HCT116 (cell line): Measurements from ENCODE around the gene CLCN5. TPM values are rescaled to one million over a fixed set of nuclear protein-coding genes. Genes with fewer than 3 reads are reported as not detected.

Experiments
- ATAC-seq: fragments of 200-7000 bp; cut with Tn5 transposase; 2 replicates; pipeline ENCODE4 v1.9.1; 2020; ENCODE audit warnings: mild to moderate bottlenecking, moderate library complexity
- BruUV-seq: library from RNA; stranded (reverse); fragments of 400-500 nt; replicated peaks from 2 replicates; lab custom pipeline; 2021; lab: Mats Ljungman, UMichigan
- CTCF ChIA-PET: fragments of 300-600 bp; sonication (Branson Sonifier 250); formaldehyde crosslinking; loops from one replicate; lab custom pipeline; 2021; ENCODE audit warnings: antibody characterized with exemption; lab: Charles Lee
- POLR2A ChIA-PET: fragments of 300-600, 350-600 bp; sonication (Branson Sonifier 250); formaldehyde crosslinking; loops from one replicate; lab custom pipeline; 2021; ENCODE audit warnings: antibody characterized with exemption; lab: Charles Lee
- RAD21 ChIA-PET, 2 experiments: fragments of 300-600 bp; sonication (Branson Sonifier 250); formaldehyde crosslinking; loops; one replicate each; lab custom pipeline; 2023; ENCODE audit warnings: low total read pairs in 2 of 2; ENCODE audit not compliant: uncharacterized antibody in 2 of 2, unreplicated experiment in 2 of 2, low non-redundant PET in 1 of 2; lab: Charles Lee
- DNase-seq: peaks from one replicate; pipeline ENCODE4 v3.0.0-alpha.2; 2010; ENCODE audit warnings: low read depth, low spot score
- H2AFZ ChIP-seq: fragments of 200-600 bp; shearing (Covaris generic), sonication (generic); 2 replicates; pipeline ENCODE4 v1.6.1; 2017; ENCODE audit warnings: low read depth, mixed run types, mixed read lengths, antibody characterized with exemption, low read length; ENCODE audit not compliant: poor library complexity, severe bottlenecking
- H3K27ac ChIP-seq: 2 replicates; pipeline ENCODE4 v1.5.1; 2012; ENCODE audit warnings: low read depth, low read length
- H3K27me3 ChIP-seq: fragments of 200-600 bp; sonication (generic); 2 replicates; pipeline ENCODE4 v1.6.1; 2016; ENCODE audit warnings: mixed run types, low read length, mixed read lengths; ENCODE audit not compliant: insufficient read depth
- H3K36me3 ChIP-seq, 2 experiments: fragments of 200-500 bp in 1 of 2; fragments of 200-600 bp in 1 of 2; sonication (Bioruptor generic) in 1 of 2; sonication (generic) in 1 of 2; 2 replicates each; pipeline versions ENCODE4 v1.5.1 to v1.6.1; 2014 to 2016; ENCODE audit warnings: low read length in 2 of 2, inconsistent platforms in 1 of 2, mixed read lengths in 1 of 2, mixed run types in 1 of 2; ENCODE audit not compliant: insufficient read depth in 2 of 2, control insufficient read depth in 1 of 2
- H3K4me1 ChIP-seq, 2 experiments: fragments of 200-600 bp in 1 of 2; sonication (generic) in 1 of 2; 2 replicates each; pipeline versions ENCODE4 v1.5.1 to v1.6.1; 2012 to 2017; ENCODE audit warnings: low read length in 2 of 2, inconsistent platforms in 1 of 2, mild to moderate bottlenecking in 1 of 2, mixed read lengths in 1 of 2, mixed run types in 1 of 2, moderate library complexity in 1 of 2; ENCODE audit not compliant: insufficient read depth in 2 of 2, control insufficient read depth in 1 of 2
- H3K4me2 ChIP-seq: fragments of 200-600 bp; sonication (generic); 2 replicates; pipeline ENCODE4 v1.6.1; 2017; ENCODE audit warnings: mixed run types, low read length, mixed read lengths
- H3K4me3 ChIP-seq, 2 experiments: fragments of 200-600 bp in 1 of 2; sonication (generic) in 1 of 2; replicated peaks in 1 of 2; 2 replicates each; pipeline ENCODE4 v1.5.1; 2011 to 2016; ENCODE audit warnings: low read length in 2 of 2, control low read depth in 1 of 2, low read depth in 1 of 2, mild to moderate bottlenecking in 1 of 2, mixed read lengths in 1 of 2, mixed run types in 1 of 2
- H3K79me2 ChIP-seq: fragments of 200-600 bp; sonication (generic); 2 replicates; pipeline ENCODE4 v1.6.1; 2017; ENCODE audit warnings: mild to moderate bottlenecking, mixed run types, low read length, moderate library complexity, mixed read lengths; ENCODE audit not compliant: insufficient read depth
- H3K9ac ChIP-seq: fragments of 200-600 bp; sonication (generic); 2 replicates; pipeline ENCODE4 v1.6.1; 2016; ENCODE audit warnings: low read length, mixed read lengths
- H3K9me2 ChIP-seq: fragments of 200-600 bp; sonication (generic), shearing (Covaris generic); 2 replicates; pipeline ENCODE4 v1.6.1; 2017; ENCODE audit warnings: mixed run types, mild to moderate bottlenecking, moderate library complexity; ENCODE audit not compliant: insufficient read depth
- H3K9me3 ChIP-seq, 2 experiments: fragments of 200-500 bp in 1 of 2; fragments of 200-600 bp in 1 of 2; sonication (Bioruptor generic) in 1 of 2; sonication (generic) in 1 of 2; 2 replicates each; pipeline ENCODE4 v1.6.1; 2014 to 2017; ENCODE audit warnings: low read length in 2 of 2, mixed read lengths in 2 of 2, inconsistent platforms in 1 of 2, low read depth in 1 of 2, mild to moderate bottlenecking in 1 of 2, mixed run types in 1 of 2, moderate library complexity in 1 of 2; ENCODE audit not compliant: control insufficient read depth in 1 of 2, insufficient read depth in 1 of 2
- H4K20me1 ChIP-seq: fragments of 200-600 bp; sonication (generic), shearing (Covaris generic); 2 replicates; pipeline ENCODE4 v1.6.1; 2017; ENCODE audit warnings: mixed run types, mild to moderate bottlenecking, moderate library complexity; ENCODE audit not compliant: insufficient read depth
- CBX3 ChIP-seq: IDR thresholded peaks from 2 replicates; pipeline ENCODE4 v1.6.1; 2012; ENCODE audit warnings: low read depth
- CTCF ChIP-seq, 3 experiments: fragments of 200-600 bp in 1 of 3; sonication (generic) in 1 of 3; IDR thresholded peaks in 2 of 3; conservative IDR thresholded peaks in 1 of 3; 2 replicates each; pipeline ENCODE4 v1.5.1; 2012 to 2017; ENCODE audit warnings: low read depth in 2 of 3, low read length in 2 of 3, antibody characterized with exemption in 1 of 3, borderline replicate concordance in 1 of 3, control low read depth in 1 of 3, mild to moderate bottlenecking in 1 of 3, mixed read lengths in 1 of 3, mixed run types in 1 of 3, moderate library complexity in 1 of 3; ENCODE audit not compliant: insufficient read depth in 1 of 3
- EGR1 ChIP-seq: IDR thresholded peaks from 2 replicates; pipeline ENCODE4 v1.6.1; 2012; ENCODE audit warnings: low read depth
- EZH2 ChIP-seq: fragments of 200-600 bp; sonication (generic); IDR thresholded peaks from 2 replicates; pipeline ENCODE4 v1.6.1; 2017; ENCODE audit warnings: antibody characterized with exemption, mixed run types
- EZH2phosphoT487 ChIP-seq: fragments of 200-600 bp; IDR thresholded peaks from 2 replicates; pipeline ENCODE4 v1.6.1; 2018; ENCODE audit warnings: antibody characterized with exemption, borderline replicate concordance
- FOSL1 ChIP-seq: IDR thresholded peaks from 2 replicates; pipeline ENCODE4 v1.6.1; 2012; ENCODE audit warnings: low read depth
- MAX ChIP-seq: IDR thresholded peaks from 2 replicates; pipeline ENCODE4 v1.6.1; 2012
- POLR2AphosphoS5 ChIP-seq: IDR thresholded peaks from 2 replicates; pipeline ENCODE4 v1.6.1; 2011; ENCODE audit warnings: mild to moderate bottlenecking, low read depth, low read length, moderate library complexity
- SIN3A ChIP-seq: IDR thresholded peaks from 2 replicates; pipeline ENCODE4 v1.6.1; 2012; ENCODE audit warnings: low read depth
- SP1 ChIP-seq: IDR thresholded peaks from 2 replicates; pipeline ENCODE4 v1.6.1; 2012; ENCODE audit warnings: low read depth
- SRF ChIP-seq: IDR thresholded peaks from 2 replicates; pipeline ENCODE4 v1.6.1; 2012; ENCODE audit warnings: low read depth
- TCF7L2 ChIP-seq: IDR thresholded peaks from 2 replicates; pipeline ENCODE4 v1.7.0; 2011; ENCODE audit warnings: borderline replicate concordance, inconsistent platforms; ENCODE audit not compliant: insufficient read depth, insufficient read length; ENCODE audit errors: extremely low read depth
- intact Hi-C: fragments of 100-400 bp; cut with micrococcal nuclease; formaldehyde crosslinking; loops from 2 replicates; pipeline ENCODE4 v1.10.0; 2022
- total RNA-seq: library from RNA; stranded (reverse); gene quantifications from one replicate; pipeline ENCODE4 v1.2.1, GENCODE V29; 2021; ENCODE audit not compliant: unreplicated experiment
- TF ChIP-seq, protein P1 (sequence below): IDR thresholded peaks from 2 replicates; pipeline ENCODE4 v1.6.1; 2012; ENCODE audit warnings: low read depth
- TF ChIP-seq, protein P2 (sequence below): IDR thresholded peaks from 2 replicates; pipeline ENCODE4 v1.6.1; 2011; ENCODE audit warnings: mild to moderate bottlenecking, low read length, moderate library complexity; ENCODE audit not compliant: insufficient replicate concordance; ENCODE audit errors: extremely low read depth

The CLCN5 gene
- total RNA-seq, 1 experiment from 2014 or later, result 6.1 TPM

GRCh38 chrX:50098749-50099148 lies 176.4 kb downstream of the CLCN5 start:
- Histone ChIP-seq H3K4me3 (no peak overlapping the region), H3K9ac (no peak overlapping the region), H3K4me1 (no peaks in the 10 kb centered on the region), H3K27me3 (no peaks in the 10 kb centered on the region), H3K9me3 (no peaks in the 10 kb centered on the region), H2AFZ (no peak overlapping the region), H3K27ac (no peak overlapping the region), H3K79me2 (no peaks in the 10 kb centered on the region), H3K4me2 (no peak overlapping the region), H4K20me1 (no peaks in the 10 kb centered on the region), H3K36me3 (no peaks in the 10 kb centered on the region), H3K9me2 (no peaks in the 10 kb centered on the region)
- ChIA-PET CTCF (interaction anchor here (0.9 kb wide), 1 partner anchor 482 kb away, joined by 4 read pairs; no protein-coding TSS in a partner anchor), RAD21 (no interaction called here), POLR2A (no interaction called here)
- no TSS peak for BruUV-seq
- no peak for TF ChIP-seq CBX3
- TF ChIP-seq, protein P1, sequence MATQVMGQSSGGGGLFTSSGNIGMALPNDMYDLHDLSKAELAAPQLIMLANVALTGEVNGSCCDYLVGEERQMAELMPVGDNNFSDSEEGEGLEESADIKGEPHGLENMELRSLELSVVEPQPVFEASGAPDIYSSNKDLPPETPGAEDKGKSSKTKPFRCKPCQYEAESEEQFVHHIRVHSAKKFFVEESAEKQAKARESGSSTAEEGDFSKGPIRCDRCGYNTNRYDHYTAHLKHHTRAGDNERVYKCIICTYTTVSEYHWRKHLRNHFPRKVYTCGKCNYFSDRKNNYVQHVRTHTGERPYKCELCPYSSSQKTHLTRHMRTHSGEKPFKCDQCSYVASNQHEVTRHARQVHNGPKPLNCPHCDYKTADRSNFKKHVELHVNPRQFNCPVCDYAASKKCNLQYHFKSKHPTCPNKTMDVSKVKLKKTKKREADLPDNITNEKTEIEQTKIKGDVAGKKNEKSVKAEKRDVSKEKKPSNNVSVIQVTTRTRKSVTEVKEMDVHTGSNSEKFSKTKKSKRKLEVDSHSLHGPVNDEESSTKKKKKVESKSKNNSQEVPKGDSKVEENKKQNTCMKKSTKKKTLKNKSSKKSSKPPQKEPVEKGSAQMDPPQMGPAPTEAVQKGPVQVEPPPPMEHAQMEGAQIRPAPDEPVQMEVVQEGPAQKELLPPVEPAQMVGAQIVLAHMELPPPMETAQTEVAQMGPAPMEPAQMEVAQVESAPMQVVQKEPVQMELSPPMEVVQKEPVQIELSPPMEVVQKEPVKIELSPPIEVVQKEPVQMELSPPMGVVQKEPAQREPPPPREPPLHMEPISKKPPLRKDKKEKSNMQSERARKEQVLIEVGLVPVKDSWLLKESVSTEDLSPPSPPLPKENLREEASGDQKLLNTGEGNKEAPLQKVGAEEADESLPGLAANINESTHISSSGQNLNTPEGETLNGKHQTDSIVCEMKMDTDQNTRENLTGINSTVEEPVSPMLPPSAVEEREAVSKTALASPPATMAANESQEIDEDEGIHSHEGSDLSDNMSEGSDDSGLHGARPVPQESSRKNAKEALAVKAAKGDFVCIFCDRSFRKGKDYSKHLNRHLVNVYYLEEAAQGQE, result no peak
- TF ChIP-seq SRF, result no peak
- no peak for TF ChIP-seq POLR2AphosphoS5
- no peak for TF ChIP-seq EGR1
- no peak for TF ChIP-seq CTCF (IDR thresholded peaks at IDR 0.05 in 2 of 3, conservative IDR thresholded peaks at IDR 0.05 in 1 of 3; ENCODE audit: borderline replicate concordance in 1 of 3, insufficient read depth in 1 of 3, low read depth in 2 of 3, low read length in 2 of 3)
- TF ChIP-seq, protein P2, sequence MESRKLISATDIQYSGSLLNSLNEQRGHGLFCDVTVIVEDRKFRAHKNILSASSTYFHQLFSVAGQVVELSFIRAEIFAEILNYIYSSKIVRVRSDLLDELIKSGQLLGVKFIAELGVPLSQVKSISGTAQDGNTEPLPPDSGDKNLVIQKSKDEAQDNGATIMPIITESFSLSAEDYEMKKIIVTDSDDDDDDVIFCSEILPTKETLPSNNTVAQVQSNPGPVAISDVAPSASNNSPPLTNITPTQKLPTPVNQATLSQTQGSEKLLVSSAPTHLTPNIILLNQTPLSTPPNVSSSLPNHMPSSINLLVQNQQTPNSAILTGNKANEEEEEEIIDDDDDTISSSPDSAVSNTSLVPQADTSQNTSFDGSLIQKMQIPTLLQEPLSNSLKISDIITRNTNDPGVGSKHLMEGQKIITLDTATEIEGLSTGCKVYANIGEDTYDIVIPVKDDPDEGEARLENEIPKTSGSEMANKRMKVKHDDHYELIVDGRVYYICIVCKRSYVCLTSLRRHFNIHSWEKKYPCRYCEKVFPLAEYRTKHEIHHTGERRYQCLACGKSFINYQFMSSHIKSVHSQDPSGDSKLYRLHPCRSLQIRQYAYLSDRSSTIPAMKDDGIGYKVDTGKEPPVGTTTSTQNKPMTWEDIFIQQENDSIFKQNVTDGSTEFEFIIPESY, result no peak
- no peak for TF ChIP-seq EZH2
- no peak for TF ChIP-seq SIN3A
- no peak for TF ChIP-seq EZH2phosphoT487
- no peak for TF ChIP-seq TCF7L2
- TF ChIP-seq SP1, result no peak
- no peak for TF ChIP-seq MAX
- TF ChIP-seq FOSL1, result no peak
- DNase-seq, result no peak
- ATAC-seq, result no peak
- intact Hi-C loops, result no loop called here
